ENCODE results near the gene CD8B. TPM values are rescaled to one million over a fixed set of nuclear protein-coding genes. Genes with fewer than 3 reads are reported as not detected.

CD8B gene
- total and polyA plus RNA-seq, 2 of the 8 experiments (the other 6 are each of a cell fraction or from before 2014, with no cell fraction given) = 0.35 to 0.63 TPM

- no peaks in the 10 kb centered on the region for H3K79me1 ChIP-seq (ENCODE audit: low read depth, low read length)
- H3K23me2 ChIP-seq (ENCODE audit: low read depth, low read length) = peaks cover 14% of the 10 kb centered on the region
- H4K91ac ChIP-seq (replicated peaks; ENCODE audit: insufficient read length, low read length) = no peak overlapping the region
- no peak overlapping the region for H3K56ac ChIP-seq (replicated peaks; ENCODE audit: insufficient read length, low read depth, low read length)
- H3K23ac ChIP-seq (ENCODE audit: insufficient read length) = no peak overlapping the region
- no peak overlapping the region for H3K18ac ChIP-seq (ENCODE audit: extremely low read depth, low read length)
- peaks cover 0 to 10% of the 10 kb centered on the region in 2 experiments for H4K20me1 ChIP-seq (replicated peaks in 1 of 2; ENCODE audit: control insufficient read depth in 1 of 2, insufficient read depth in 2 of 2, low read length in 2 of 2)
- no peaks in the 10 kb centered on the region; a peak in 1 of 4 replicates for H3K9me3 ChIP-seq (ENCODE audit: insufficient read depth in 2 of 2, low read depth in 1 of 2, low read length in 1 of 2)
- no peak overlapping the region for H4K8ac ChIP-seq (ENCODE audit: extremely low read depth, insufficient read depth, low read length)
- peaks cover 0 to 8% (median 0%) of the 10 kb centered on the region in 4 experiments; a peak in 1 of 8 replicates for H3K36me3 ChIP-seq (ENCODE audit: control insufficient read depth in 2 of 4, insufficient read depth in 4 of 4, low read length in 3 of 4)
- H2AK5ac ChIP-seq (ENCODE audit: low read depth, low read length) = no peak overlapping the region
- H3K27ac ChIP-seq (ENCODE audit: low read depth, low read length) = no peak overlapping the region
- no peak overlapping the region for H2BK5ac ChIP-seq (ENCODE audit: low read depth, low read length)
- no peak overlapping the region for H2BK120ac ChIP-seq (replicated peaks; ENCODE audit: low read depth, low read length)
- FAIRE-seq (no peak), DNase-seq (ENCODE audit: low read depth in 1 of 2, low spot score in 2 of 2) (no peak)
- H2BK20ac ChIP-seq (ENCODE audit: low read length) = no peak overlapping the region
- no peak overlapping the region for H3K9ac ChIP-seq (replicated peaks in 1 of 4; ENCODE audit: extremely low read depth in 1 of 4, low read depth in 3 of 4, low read length in 3 of 4)
- no peak overlapping the region for H3K14ac ChIP-seq (ENCODE audit: insufficient read length)
- peaks cover 0 to 9% (median 4%) of the 10 kb centered on the region in 4 experiments; a peak in 5 of 7 replicates for H3K4me1 ChIP-seq (replicated peaks in 1 of 4; ENCODE audit: control insufficient read depth in 3 of 4, insufficient read depth in 4 of 4, low read length in 3 of 4)
- H2AFZ ChIP-seq (ENCODE audit: low read length) = no peak overlapping the region
- POLR2A ChIA-PET (ENCODE audit: partially characterized antibody) = no interaction called here
- H3K79me2 ChIP-seq (ENCODE audit: control insufficient read depth in 1 of 2, insufficient read depth in 2 of 2, low read length in 2 of 2) = no peaks in the 10 kb centered on the region
- 53% methylated on average over 2 of the region's 2 CpGs; no CpG with 5 or more reads in 1 of the 2 experiments for WGBS, 2 experiments (ENCODE audit: extremely low coverage in 1 of 2, insufficient coverage in 1 of 2, insufficient read length in 1 of 2, insufficient replicate concordance in 2 of 2, low coverage in 1 of 2, low lambda C conversion rate in 2 of 2, missing lambda C conversion rate in 1 of 2)
- H3K4me2 ChIP-seq (ENCODE audit: insufficient read depth in 1 of 2, low read depth in 2 of 2, low read length in 2 of 2) = no peak overlapping the region
- CTCF ChIA-PET (ENCODE audit: partially characterized antibody) = interaction anchor here (0.6 to 0.8 kb wide), 3 partner anchors 17 to 414 kb away, joined by 3 read pairs; no protein-coding TSS in a partner anchor
- no peak overlapping the region for H3K4ac ChIP-seq (replicated peaks; ENCODE audit: insufficient read length, low read depth, low read length)
- peaks cover 34 to 53% (median 49%) of the 10 kb centered on the region in 4 experiments for H3K27me3 ChIP-seq (replicated peaks in 1 of 4; ENCODE audit: control insufficient read depth in 3 of 4, extremely low read depth in 1 of 4, insufficient read depth in 3 of 4, low read length in 3 of 4)
- H2BK12ac ChIP-seq (ENCODE audit: low read depth, low read length) = no peak overlapping the region
- 0 out of 2 replicates have a peak overlapping the region, but pooled peaks have one; percentile 29 for H2BK15ac ChIP-seq (ENCODE audit: low read length)
- H3K4me3 ChIP-seq (ENCODE audit: extremely low read depth in 1 of 4, insufficient read depth in 2 of 4, low read depth in 3 of 4, low read length in 4 of 4) = no peak overlapping the region
- no peak overlapping the region for H4K5ac ChIP-seq (ENCODE audit: insufficient read length, low read depth, low read length)
- TF ChIP-seq POU5F1 (IDR thresholded peaks at IDR 0.05; ENCODE audit: low read depth, low read length) = no peak
- no peak for TF ChIP-seq SAP30 (IDR thresholded peaks at IDR 0.05; ENCODE audit: insufficient read depth, insufficient replicate concordance, low read length)
- no peak for TF ChIP-seq E2F6 (IDR thresholded peaks at IDR 0.05)
- TF ChIP-seq, protein P1, sequence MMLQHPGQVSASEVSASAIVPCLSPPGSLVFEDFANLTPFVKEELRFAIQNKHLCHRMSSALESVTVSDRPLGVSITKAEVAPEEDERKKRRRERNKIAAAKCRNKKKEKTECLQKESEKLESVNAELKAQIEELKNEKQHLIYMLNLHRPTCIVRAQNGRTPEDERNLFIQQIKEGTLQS (IDR thresholded peaks at IDR 0.05; ENCODE audit: insufficient read depth, low read depth, low read length) = no peak
- TF ChIP-seq SIN3A (conservative IDR thresholded peaks at IDR 0.05 in 1 of 2, IDR thresholded peaks at IDR 0.05 in 1 of 2; ENCODE audit: low read depth in 1 of 2, low read length in 2 of 2) = no peak
- no peak for TF ChIP-seq MAX (IDR thresholded peaks at IDR 0.05)
- no peak for TF ChIP-seq RNF2 (IDR thresholded peaks at IDR 0.05; ENCODE audit: borderline replicate concordance, low read depth, low read length, missing control alignments, poor library complexity, severe bottlenecking)
- no peak for TF ChIP-seq NRF1 (IDR thresholded peaks at IDR 0.05; ENCODE audit: low read depth, low read length)
- no peak for TF ChIP-seq CHD2 (IDR thresholded peaks at IDR 0.05; ENCODE audit: low read length)
- no peak for TF ChIP-seq MAFK (IDR thresholded peaks at IDR 0.05; ENCODE audit: low read depth, low read length)
- TF ChIP-seq RFX5 (IDR thresholded peaks at IDR 0.05; ENCODE audit: borderline replicate concordance, low read depth, low read length) = no peak
- TF ChIP-seq POLR2AphosphoS5 (IDR thresholded peaks at IDR 0.05; ENCODE audit: low read depth, low read length) = no peak
Observed at GRCh38 chr2:86787736-86788135, 74.0 kb downstream of the CD8B start.

Measured in H1 (cell line).